GM23248 (cell line): ENCODE measurements around the gene GDAP2.

ENCODE experiments used
- EZH2 ChIP-seq: fragments of 200-600 bp; sonication (generic); IDR thresholded peaks from 2 replicates; pipeline ENCODE4 v1.6.1; 2018; ENCODE audit warnings: antibody characterized with exemption, mild to moderate bottlenecking; ENCODE audit not compliant: insufficient read depth, poor library complexity, severe bottlenecking
- EZH2phosphoT487 ChIP-seq: fragments of 200-600 bp; sonication (generic); IDR thresholded peaks from 2 replicates; pipeline ENCODE4 v1.6.1; 2018; ENCODE audit warnings: antibody characterized with exemption, moderate library complexity, mild to moderate bottlenecking, low read depth; ENCODE audit not compliant: insufficient read depth

- TF ChIP-seq EZH2phosphoT487 (no peak), EZH2 (no peak)
These were observed 38.1 kb upstream of the GDAP2 start for GRCh38 chr1:117967477-117967876.
